Measurements from ENCODE around the gene HDAC10. TPM values are rescaled to one million over a fixed set of nuclear protein-coding genes. Genes with fewer than 3 reads are reported as not detected.
A peak's percentile ranks its signal among the peaks of the same experiment; 100 is the strongest.

HDAC10 gene
- total RNA-seq, 1 donor from 2014 or later, result 48.9 TPM

DNA sequence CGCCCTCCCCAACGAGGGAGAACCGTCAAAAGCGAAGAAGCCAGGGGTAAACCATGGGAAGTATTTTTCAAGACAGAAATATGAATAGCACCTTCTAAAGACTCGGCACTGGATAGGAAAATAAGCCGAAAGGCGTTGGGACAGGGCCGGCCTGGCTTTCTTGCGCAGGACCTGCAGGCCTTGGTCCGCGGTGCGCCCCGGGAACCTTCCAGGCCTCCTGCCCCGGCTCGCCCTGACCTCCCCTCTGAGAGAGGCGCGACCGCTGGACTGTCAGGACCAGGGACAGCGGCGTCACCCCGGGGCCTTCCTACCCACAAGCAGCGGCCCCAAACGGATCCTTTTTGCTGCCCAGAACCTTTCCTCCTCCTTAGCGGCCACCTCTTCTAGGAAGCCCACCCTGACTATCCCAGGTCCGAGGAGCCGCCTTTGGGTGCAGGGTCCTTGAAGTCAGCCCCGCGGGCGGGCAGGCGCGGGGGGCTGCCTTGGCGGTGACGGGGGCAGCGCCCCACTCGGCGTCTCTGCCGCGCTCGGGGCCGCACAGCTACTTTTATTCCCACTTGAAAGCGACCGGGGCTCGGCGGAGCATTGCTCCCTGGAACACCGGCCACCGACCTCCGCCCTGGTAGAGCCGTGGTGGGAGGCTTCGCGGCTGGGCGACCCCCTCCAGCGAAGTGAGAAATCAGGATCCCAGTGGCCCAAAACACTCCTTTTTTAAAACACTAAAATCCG, 19.8 kb upstream of the HDAC10 start:
- peak; percentile 34 for DNase-seq (ENCODE audit: low read depth)

DNA sequence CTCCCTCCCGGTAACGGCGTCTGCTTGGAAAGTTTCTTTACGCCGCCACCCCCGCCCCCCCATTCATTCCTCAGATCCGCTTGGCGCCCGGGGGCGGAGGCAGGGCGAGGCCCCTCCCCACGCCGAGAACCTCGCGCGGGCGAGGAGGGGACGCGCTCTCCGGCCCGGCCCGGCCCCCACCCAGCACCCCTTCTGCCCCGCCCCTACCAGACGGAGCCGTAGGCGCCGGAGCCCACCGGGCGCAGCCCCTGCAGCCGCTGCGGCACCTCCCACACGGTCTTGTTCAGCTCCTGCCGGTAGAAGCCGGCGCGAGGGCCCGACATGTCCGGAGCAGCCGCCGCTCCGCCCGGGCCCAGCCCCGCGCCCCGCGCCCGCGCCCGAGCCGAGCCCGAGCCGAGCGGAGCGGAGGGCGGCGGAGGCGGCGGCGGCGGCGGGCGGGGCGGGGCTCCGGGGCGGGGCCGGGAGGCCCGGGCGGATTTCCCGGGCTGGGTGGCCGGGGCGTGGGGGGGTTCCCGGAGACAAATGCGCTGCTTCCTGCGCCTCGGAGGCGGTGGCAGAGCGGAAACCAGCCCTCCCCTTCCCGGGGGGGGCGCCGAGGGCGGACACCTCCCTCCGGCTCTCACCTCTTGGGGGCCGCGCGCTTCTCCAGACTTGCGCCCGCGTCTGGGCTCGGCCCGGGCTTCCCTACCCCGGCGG, 19.1 kb upstream of the HDAC10 start, which contains the start of gene MAPK11:
Gene MAPK11, minus strand, starts transcription at position 411 of the 696 bp plus-strand sequence. Its CDS starts 88 bp downstream, at position 323.
- DNase-seq (ENCODE audit: low read depth), result no peak

DNA sequence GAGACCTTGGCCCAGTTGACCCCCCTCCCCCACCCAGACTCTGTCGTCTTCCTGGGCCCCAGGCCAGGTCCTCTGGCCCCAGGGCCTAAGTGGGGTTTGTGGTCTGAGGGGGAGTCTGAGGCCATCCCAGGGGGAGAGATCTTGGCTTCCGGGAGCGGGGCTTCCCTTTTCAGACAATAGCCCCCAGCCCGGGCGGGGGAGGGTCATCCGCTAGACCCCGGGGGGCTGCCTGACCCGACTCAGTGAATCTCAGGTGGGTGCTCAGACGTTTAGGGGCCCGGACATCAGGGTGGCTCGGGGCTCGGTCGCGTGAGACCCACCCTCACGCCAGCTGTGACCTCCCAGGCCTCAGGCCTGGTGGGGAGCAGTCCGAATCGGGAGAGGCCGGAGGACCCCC, 18.5 kb upstream of the HDAC10 start:
- no peak for DNase-seq (ENCODE audit: low read depth)

DNA sequence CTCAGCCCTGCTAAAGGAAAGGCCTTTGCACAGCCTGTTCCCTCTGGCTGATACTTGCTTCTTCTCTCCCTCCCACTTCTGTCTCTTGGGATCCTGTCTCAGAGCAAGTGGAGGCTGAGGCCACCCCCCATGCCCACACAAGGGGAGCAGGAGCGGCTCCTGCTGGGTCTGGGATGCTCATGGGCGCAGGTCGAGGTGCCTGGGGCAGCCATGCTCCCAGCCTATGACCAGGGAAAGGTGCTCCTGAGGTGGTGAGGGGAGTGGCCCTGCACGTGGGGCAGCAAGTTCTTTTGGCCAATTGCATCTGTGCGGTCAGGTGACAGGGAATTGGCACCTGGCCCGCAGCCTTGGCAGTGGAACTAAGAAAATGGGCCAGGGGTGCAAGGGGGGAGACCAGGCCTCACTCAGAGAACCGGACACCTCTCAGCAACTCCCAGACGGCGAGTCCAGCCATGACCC, 17.6 kb upstream of the HDAC10 start:
- no peak for DNase-seq (ENCODE audit: low read depth)

DNA sequence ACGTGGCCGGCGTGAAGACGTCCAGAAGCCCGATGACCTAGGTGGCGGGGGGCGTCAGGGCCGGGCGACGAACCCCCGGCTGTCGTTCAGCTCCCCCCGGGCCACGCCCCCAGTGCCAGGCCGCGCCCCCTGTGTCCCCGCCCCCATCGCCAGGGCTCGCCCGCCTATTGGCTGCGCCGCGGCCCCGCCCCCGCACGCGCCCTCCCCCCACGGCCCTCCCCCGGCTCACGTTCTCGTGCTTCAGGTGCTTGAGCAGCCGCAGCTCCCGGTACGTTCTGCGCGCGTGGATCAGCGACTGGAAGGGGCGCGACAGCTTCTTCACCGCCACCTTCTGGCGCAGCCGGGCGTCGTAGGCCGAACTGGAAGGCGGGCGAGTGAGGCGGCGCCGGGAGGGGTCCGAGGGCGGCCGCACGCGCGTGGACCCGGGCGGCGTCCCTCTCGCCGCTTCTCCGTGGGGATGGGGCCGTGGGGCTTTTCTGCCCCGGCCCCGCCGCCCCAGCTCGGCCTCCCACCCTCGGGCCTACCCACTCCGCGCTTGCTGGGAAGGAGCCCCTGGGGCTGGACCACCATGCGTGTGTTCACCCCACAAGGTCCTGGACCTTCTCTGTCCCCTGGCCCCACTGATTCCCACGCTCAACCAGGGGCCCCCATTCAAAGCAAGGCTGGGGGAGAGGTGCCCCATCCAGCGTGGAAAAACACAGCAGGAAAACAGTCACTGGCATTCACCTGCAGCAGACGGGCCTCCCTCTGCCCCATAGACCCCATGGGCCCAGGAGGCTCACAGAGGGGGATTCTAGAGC, 16.7 kb upstream of the HDAC10 start:
- peak; percentile 27 for DNase-seq (ENCODE audit: low read depth)

DNA sequence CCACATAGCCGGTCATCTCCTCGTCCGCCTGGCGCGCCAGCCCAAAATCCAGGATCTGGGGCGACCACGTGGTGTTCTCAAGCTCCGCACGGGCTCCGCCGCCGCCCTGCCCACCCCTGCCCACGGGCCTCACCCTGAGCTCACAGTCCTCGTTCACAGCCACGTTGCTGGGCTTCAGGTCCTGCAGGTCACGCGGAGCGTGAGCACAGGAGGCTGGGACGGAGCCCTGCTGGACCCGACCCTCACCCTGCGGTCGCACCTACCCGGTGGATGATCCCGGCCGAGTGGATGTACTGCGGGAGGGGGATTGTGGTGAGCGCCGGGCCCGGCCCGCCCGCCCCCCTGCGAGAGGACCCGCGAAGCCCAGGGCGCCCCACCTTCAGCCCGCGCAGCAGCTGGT, 15.9 kb upstream of the HDAC10 start:
- DNase-seq (ENCODE audit: low read depth), result no peak

DNA sequence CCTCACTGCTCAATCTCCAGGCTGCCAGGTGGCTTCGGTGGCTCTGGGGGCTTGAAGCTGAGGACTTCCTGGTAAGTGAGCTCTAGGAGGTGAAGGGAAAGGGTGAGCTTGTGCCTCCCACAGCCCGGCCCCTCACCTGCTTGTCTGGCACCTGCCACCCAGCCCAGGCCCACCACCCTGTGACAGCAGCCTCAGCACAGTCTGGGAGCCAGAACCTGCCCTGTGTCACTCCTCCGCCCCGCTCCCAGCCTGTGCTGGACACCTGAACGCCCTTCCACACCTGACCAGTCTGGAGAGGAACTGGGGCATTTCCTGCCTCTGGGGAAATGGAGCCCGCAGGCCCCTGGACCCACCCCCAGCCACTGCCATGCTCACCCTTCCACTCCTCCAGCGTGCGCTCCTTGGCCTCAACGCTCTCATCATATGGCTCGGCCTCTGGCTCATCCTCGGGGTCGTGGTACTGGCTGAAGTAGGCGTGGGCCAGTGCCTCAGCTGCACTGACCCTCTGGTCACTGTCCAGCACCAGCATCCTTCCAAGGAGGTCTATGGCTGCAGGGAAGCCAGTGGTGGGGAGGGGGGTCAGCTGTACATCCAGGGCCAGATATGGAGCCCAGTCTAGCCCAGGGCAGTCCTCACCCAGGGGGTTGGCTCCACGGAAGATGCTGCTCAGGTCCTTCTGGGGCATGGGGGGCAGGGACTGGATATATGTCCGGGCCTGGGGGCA, 14.0 kb upstream of the HDAC10 start:
- DNase-seq (ENCODE audit: low read depth), result no peak

DNA sequence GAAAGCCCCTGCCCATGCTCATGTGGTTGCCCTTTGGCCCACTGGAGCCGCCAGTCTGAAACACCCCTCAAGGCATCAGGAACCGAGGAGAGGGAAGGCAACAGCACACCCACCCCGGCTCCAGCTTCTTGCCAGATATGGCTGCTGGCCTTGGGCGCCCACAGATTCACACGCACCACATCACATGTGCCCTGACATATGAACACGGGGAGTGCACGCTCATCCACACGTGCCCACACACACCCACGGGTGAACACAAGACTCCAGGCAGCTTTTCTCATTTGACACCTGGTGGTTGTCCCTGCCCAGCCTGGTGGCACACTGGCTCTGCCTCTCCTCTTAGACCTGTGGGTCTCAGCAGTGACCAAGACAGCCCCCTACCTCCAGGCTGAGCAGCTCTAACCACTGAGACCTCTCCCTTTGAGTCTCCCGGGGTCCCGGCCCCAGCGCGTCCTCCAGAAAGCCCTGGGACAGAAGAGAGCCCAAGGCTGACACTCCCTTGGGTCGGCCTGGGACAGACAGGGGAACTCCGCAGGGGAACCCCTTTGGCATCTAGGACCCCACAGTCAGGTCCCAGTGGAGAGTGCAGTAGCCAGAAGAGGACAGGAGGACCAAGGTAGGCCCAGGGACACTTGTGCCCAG, 13.2 kb upstream of the HDAC10 start:
- no peak for DNase-seq (ENCODE audit: low read depth)

DNA sequence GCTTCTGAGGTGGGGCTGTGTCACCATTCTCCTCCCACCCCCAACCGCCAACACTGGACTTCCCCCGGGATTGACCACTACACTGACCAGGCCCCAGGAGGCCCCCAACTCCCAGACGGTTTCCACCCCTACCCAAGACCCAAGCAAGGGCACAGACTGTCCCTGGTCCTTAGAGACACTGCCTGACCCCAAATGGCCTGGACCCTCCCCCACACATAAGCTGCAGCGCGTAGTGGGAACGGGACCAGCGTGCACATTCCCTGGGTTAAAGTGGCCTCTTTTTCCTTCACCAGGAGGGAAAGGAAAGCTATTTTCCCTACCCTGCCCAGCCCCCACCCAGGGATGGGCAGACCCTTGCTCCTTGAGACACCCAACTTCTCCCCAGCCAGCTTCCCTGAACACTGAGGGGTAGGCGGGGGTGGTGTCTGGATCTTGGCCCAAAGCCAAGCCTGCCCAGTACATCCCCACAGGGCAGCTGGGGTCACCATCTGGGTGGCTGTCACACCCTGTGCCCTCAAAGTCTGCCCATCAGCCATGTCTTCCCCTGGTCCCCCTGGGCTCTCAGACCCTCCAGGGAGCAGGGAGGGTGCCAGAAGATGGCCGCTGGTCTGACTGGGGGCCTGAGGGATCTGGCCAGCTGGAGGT, 12.0 kb upstream of the HDAC10 start:
- no peak for DNase-seq (ENCODE audit: low read depth)

DNA sequence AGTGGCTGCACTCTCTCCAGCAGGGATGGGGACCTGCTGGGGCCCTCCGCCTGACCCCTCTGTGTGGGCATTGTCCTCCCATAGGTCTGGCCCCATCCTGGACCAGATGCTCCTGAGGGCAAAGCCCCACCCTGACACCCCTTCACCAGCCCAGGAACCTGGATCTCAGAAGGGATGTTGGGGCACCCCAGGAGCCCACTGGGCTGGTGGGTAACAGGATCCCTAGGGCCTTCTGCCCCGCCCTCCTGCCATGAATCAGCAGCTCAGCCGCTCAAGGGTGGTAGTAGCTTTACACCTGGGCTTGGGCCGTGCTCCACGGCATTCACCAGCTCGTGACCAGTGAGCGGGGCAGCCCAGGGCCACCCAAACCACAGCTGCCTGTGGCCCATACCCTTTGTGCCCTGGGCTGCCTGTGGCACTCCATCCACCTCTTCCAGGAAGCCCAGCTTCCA, 11.4 kb upstream of the HDAC10 start:
- DNase-seq (ENCODE audit: low read depth), result peak; percentile 11

DNA sequence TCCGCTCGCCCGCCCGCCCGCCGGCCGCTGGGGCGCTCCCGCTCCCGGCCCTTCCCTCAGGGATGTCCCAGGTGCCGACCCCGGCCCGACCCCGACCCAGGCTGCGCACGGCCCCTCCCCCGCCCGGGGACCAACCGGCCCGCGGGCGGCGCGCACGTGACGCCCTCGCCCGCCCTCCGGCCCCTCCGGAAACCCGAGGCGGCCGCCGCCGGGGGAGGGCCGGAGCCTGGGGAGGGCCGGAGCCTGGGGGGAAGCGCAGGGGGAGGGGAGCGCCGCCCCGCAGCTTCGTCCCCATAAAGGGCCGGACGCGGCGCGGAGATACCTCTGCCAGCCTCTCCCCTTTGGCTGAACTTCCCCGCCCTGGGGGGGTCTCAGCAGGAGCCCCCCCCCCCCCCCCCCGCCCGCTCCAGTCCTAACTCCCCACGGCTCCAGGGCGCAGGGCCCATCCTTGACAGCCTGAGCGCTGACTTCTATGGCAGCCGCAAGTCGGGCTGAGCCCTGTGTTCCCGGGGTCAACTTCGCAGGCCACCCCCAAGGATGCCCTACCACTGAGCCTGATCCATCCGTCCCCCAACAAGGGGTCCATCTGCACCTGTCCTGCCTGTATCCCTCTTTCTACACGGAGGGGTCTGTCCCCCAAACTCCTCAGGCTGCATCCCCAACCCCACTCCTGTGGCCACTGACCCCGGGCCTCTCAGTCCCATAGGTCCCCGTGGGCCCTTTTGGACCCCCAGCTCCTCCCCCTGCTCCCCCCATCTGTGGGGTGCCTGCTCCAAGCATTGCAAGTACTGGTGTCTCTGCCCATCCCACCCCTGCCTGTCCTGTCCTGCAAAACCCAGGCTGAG, 10.8 kb upstream of the HDAC10 start, which contains the start of gene MAPK12:
Gene MAPK12, minus strand, starts transcription at position 69 of the 845 bp plus-strand sequence. CDS start 174 bp downstream, outside the sequence.
- no peak for DNase-seq (ENCODE audit: low read depth)

DNA sequence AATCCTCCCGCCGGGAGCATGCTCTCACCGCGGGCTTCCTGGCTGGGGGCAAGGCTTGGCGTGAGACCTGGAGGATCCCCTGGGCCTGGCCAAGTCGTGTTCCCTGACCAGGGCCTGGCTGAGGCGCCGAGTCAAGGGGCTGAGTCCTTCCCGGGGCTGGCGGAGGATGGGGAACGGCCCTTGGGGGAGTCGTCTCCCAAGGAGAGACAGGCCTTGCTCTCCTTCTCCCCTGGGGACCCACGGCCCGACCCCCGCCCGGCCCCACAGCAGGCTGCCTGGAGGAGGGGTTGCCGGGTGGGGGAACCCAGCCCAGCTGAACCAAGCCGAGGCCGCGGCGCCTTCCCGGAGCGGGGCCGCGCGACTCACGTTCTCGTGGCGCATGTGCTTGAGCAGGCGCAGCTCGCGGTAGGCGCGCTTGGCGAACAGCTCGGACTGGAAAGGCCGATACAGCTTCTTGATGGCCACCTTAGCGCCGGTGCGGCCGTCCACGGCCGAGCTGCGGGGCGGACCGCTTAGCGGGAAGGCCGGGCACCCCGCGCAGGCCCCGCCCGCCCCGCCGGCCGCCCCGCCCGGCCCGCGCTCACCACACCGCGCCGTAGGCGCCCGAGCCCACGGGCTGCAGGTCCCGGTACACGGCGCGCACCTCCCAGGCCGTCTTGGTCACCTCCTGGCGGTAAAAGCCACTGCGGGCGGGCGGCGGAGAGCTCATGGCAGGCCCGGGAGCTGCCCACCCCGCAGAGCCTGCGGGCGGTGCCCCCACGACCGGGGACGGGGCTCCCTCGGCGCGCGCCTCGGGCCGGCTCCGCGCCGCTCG, 9.9 kb upstream of the HDAC10 start:
- DNase-seq (ENCODE audit: low read depth), result peak; percentile 16

DNA sequence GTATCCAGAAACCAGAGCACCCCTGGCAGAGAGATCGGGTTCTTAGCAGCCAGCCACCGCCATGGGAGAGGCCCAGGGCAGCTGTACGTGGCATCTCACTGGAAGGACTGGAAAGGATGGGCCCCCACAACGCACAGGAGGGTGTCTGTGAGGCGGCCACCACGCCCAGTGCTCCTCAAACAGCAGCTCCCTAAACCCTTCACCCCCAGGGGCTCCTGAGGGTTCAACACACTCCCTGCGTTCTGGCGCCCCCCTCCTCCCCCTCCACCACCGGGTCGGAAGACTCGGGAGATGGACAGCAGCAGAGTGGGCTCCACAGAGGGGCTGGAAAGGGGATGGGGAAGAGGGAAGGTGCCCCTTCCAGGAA, 9.4 kb upstream of the HDAC10 start:
- no peak for DNase-seq (ENCODE audit: low read depth)

DNA sequence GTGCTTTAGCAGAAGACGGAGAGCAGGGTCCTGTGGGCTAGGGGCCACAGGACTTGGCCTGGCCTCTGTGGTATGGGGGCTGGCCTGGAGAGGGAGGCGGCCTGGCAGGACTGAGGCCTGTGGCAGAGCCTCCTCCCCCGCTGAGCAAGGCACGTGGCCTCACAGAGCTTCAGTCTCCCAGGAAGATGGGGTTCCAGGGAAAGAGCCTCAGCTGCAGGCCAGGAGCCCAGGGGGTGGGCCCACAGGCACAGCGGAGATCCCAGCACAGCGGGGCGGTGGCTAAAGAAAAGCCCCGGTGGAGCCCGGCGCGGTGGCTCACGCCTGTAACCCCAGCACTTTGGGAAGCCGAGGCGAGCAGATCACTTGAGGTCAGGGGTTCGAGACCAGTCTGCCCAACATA, 8.2 kb upstream of the HDAC10 start:
- no peak for DNase-seq (ENCODE audit: low read depth)

DNA sequence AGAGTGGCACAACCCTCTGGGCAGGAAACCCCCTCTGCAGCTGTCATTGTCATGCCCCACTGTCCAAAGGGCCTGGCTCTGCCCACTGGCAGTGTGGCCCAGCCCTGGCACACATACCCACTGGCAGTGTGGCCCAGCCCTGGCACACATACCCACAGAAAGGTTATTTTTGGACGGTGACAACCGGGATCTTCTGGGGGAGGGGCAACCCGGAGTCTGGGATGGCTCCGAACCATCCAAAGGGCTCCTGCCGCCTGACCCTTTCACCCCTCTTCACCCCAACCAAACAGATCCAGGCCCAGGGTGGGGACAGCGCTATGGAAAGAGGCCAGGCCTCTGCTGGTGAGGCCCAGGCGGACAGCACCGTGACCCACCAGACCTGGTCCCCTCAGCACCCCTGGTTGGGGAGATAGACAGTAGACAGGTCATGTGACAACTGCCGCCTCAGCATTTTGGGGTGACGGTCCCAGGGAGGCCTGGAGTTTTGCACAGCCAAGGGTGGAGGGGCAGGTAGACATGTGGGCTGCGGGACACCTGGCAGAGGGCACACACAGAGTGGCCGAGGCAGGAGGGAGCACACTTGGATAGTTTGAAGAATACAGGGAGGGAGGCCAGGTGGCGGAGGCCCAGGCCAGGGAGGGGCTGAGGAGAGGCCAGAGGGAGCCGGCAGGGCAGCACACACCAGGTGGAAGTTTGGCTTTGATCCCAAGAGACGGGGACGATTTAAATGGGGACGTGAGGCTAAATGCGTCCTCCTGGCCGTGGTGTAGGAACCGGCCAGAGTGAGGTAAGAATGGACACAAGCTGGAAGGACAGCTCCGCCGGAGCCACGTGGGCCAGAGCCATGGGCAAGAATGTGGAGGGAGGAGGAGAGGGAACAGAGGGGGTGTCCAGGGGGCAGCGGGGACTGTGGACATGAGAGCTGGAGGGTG, 7.6 kb upstream of the HDAC10 start:
- DNase-seq (ENCODE audit: low read depth), result no peak

DNA sequence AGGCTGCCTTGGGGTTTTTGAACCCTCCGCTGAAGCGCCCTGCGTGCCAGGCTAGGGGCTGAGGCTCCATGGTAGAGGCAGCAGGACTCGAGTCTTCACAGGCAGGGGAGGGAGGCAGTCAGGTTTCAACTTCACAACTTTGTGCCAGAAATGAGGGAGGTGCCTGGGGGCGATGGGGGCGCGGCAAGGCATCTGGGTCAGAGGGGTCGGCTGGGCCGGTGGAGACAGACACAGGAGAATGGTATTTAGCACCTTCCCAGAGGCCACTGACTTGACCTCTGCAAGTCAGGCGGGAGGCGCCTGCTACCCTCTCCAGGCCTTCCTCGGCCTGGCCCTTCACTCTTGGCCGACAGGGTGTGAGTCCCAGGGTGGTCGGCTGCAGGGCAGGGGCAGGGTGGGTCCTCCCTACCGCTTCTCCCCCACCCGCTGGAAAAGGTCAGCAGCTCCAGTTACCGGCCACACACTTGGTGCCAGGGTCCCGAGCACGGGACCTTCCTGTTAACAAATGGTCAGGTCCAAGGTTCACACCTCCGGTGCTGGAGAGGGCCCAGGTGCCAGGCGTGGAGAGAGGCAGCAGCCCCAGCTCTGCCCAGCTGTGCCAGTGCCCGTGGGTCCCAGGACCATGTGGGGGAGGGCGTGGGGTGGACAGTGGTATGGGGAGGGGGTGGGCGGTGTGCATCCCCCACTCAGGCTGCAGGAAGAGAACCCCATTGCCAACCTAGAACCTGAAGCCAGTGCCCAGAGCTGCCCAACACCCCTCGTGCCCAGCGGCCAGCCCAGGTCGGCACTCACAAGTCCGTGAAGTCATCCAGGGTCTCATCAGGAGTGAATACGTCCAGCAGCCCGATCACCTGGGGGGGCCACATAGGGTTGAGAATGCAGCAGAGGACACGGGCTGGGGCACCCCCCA, 6.6 kb upstream of the HDAC10 start:
- DNase-seq (ENCODE audit: low read depth), result no peak

DNA sequence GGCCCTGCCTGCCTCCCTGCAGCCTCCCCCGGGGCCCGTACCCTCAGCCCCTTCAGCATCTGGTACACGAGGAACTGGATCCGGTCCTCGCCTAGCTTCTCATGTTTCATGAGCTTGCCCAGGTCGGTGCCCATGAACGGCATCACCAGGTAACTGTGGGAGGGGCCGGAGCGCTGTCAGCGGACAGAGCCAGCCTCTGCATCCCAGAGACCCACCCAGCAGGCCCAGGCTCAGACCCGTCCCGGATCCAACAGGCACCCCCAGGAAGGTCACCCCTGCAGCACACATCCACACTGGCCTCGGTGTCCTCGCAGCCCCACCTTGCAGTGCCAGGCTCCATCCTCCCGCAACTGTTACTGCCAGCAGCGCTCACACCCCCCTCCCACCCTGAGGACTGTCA, 6.0 kb upstream of the HDAC10 start:
- no peak for DNase-seq (ENCODE audit: low read depth)
